Measurements from ENCODE around the gene CORO2B. TPM values are rescaled to one million over a fixed set of nuclear protein-coding genes. Genes with fewer than 3 reads are reported as not detected.
"Not testable (repeated sequence)": the region's sequence is repeated elsewhere in the genome, so short reads cannot be mapped to it uniquely, and the experiment has no call there.

CORO2B gene
- total and polyA plus RNA-seq, 8 donors = 0.56 to 7.7 (median 1.7) TPM

- no peak overlapping the region for H3K27ac ChIP-seq
- ATAC-seq = no peak
- no peak for TF ChIP-seq CTCF (IDR thresholded peaks at IDR 0.05)
- WGBS, 2 donors = 75 to 83% methylated on average over 3 of the region's 3 CpGs
- no peaks in the 10 kb centered on the region for H3K9me3 ChIP-seq
- H3K4me1 ChIP-seq = no peaks in the 10 kb centered on the region
- FAIRE-seq = no peak
- no peaks in the 10 kb centered on the region for H3K27me3 ChIP-seq
- no peak overlapping the region for H3K4me3 ChIP-seq
- no peaks in the 10 kb centered on the region for H3K36me3 ChIP-seq
- no peak for DNase-seq
- intact Hi-C loops (cut with DNase I) = no loop called here
Observed at GRCh38 chr15:68679161-68679560, 100.4 kb downstream of the CORO2B start.

- no peaks in the 10 kb centered on the region for H3K27me3 ChIP-seq
- FAIRE-seq (no peak), DNase-seq (no peak), ATAC-seq (no peak)
- 91 to 98% methylated on average over 4 of the region's 4 CpGs for WGBS, 2 donors
- intact Hi-C loops (cut with DNase I) = no loop called here
- no peak overlapping the region for H3K27ac ChIP-seq
- no peaks in the 10 kb centered on the region for H3K9me3 ChIP-seq
- H3K4me3 ChIP-seq = no peak overlapping the region
- TF ChIP-seq CTCF (IDR thresholded peaks at IDR 0.05) = no peak
- H3K4me1 ChIP-seq = no peaks in the 10 kb centered on the region
- H3K36me3 ChIP-seq = no peaks in the 10 kb centered on the region
Observed at GRCh38 chr15:68679961-68680371, 101.2 kb downstream of the CORO2B start.

- H3K4me3 ChIP-seq; H3K36me3 ChIP-seq; H3K9me3 ChIP-seq; ATAC-seq; H3K4me1 ChIP-seq; H3K27me3 ChIP-seq; H3K27ac ChIP-seq; intact Hi-C loops (cut with DNase I); FAIRE-seq; DNase-seq: not testable (repeated sequence)
- 87 to 88% methylated on average over 10 of the region's 10 CpGs for WGBS, 2 donors
Observed at GRCh38 chr15:68680756-68681155, 102.0 kb downstream of the CORO2B start.

DNA sequence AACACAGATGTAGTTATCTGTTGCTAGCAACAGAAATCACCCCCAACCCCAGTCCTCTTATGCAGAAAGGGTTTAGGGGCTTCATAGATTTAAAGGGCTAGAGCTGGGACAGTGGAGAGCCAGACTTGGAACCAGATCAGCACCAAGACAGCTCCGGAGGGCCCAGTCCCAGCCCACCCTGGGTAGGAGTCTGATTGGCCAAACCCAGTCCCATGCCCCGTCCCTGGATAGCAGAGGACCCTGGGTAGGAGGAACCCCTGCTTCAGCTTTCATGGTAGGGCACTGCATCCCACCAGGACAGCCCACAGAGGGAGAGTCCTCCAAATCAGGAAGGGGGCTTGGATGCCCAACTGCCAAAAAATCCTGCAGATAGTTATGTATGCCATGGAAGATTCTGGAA, 103.0 kb downstream of the CORO2B start:
- ATAC-seq (no peak), DNase-seq (no peak), FAIRE-seq (no peak)
- no peak for TF ChIP-seq CTCF (IDR thresholded peaks at IDR 0.05)
- Histone ChIP-seq H3K4me1 (no peaks in the 10 kb centered on the region), H3K27ac (no peak overlapping the region), H3K27me3 (no peaks in the 10 kb centered on the region), H3K4me3 (no peak overlapping the region), H3K9me3 (no peaks in the 10 kb centered on the region), H3K36me3 (no peaks in the 10 kb centered on the region)
- 37 to 44% methylated on average over 2 of the region's 2 CpGs for WGBS, 2 donors
- intact Hi-C loops (cut with DNase I) = no loop called here

GRCh38 chr15:68682330-68682729, 103.5 kb downstream of the CORO2B start:
- Histone ChIP-seq H3K36me3 (no peaks in the 10 kb centered on the region), H3K9me3 (no peaks in the 10 kb centered on the region), H3K4me1 (no peaks in the 10 kb centered on the region), H3K27ac (no peak overlapping the region), H3K4me3 (no peak overlapping the region), H3K27me3 (no peaks in the 10 kb centered on the region)
- 45 to 54% methylated on average over 5 of the region's 5 CpGs for WGBS, 2 donors
- intact Hi-C loops (cut with DNase I) = no loop called here
- FAIRE-seq = no peak
- DNase-seq = no peak
- no peak for ATAC-seq
- no peak for TF ChIP-seq CTCF (IDR thresholded peaks at IDR 0.05)

DNA sequence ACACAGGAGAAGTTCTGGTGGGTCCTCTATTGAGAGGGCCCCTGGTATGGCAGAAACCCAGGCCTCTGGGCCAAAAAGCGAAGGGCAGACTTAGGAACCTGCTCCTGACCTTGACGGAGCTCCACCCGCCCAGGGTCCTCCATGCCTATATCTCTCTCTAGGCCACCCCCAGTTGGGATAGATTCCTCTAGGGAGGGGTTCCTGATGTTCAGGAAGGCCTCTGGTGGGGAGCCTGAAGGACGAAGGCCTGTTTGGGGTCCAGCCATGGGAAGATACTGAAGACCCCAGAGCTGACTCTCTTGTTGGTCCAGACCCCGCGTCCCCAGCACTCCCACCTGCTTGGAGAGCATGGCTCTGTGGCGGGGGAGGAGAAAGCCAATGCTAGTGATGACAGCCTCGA, 104.2 kb downstream of the CORO2B start:
- DNase-seq = no peak
- no peak for TF ChIP-seq CTCF (IDR thresholded peaks at IDR 0.05)
- no peak overlapping the region for H3K4me3 ChIP-seq
- no peak for ATAC-seq
- H3K9me3 ChIP-seq = no peaks in the 10 kb centered on the region
- intact Hi-C loops (cut with DNase I) = no loop called here
- 78 to 90% methylated on average over 8 of the region's 8 CpGs for WGBS, 2 donors
- H3K36me3 ChIP-seq = no peaks in the 10 kb centered on the region
- H3K27ac ChIP-seq = no peak overlapping the region
- no peaks in the 10 kb centered on the region for H3K4me1 ChIP-seq
- no peak for FAIRE-seq
- H3K27me3 ChIP-seq = no peaks in the 10 kb centered on the region

Measured in pancreas (tissue), 10 donors.